ENCODE results near the gene CATSPERD.

DNA sequence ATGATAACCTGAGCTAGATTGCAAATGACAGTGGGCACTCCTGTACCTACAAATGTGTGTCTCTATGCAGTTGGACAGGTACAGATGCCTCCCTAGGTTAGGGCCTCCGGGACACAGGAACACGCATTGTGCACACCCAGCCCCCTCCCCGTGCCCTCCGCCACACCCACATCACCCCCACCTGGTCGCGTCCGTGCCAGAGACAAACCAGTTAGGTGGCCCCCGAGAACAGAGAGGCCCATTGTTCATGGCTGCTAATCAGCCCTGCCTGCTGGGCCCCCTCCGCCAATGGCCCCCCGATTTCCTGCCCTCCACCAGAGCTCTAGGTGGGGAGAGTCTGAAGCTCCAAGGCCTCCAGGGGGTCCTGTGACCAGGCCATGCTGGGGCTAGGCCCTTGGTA is 98.2 kb downstream of the CATSPERD start:
- TF ChIP-seq POLR2A (IDR thresholded peaks at IDR 0.05), result no peak
- TF ChIP-seq EP300 (IDR thresholded peaks at IDR 0.05), result no peak
- no peak for TF ChIP-seq CTCF (IDR thresholded peaks at IDR 0.05)

All from ovary (tissue), 3 donors.